CD8-positive, alpha-beta memory T cell (primary cell): ENCODE data around the gene SLC44A1. TPM values are rescaled to one million over a fixed set of nuclear protein-coding genes. Genes with fewer than 3 reads are reported as not detected.

Experiments
- CTCF ChIA-PET: fragments of 350-600 bp; sonication (Branson Sonifier 250); formaldehyde crosslinking; loops from one replicate; lab custom pipeline; 2021; ENCODE audit warnings: antibody characterized with exemption; lab: Charles Lee
- POLR2A ChIA-PET: fragments of 350-600 bp; sonication (Branson Sonifier 250); formaldehyde crosslinking; loops from one replicate; lab custom pipeline; 2021; ENCODE audit warnings: antibody characterized with exemption; lab: Charles Lee
- DNase-seq, 5 donors: peaks; one replicate each; pipeline versions ENCODE4 v3.0.0 to v3.0.0-alpha.2; 2020 to 2022; ENCODE audit warnings: mixed read lengths in 1 of 5
- H3K27ac ChIP-seq: one replicate; pipeline ENCODE4 v1.7.0; 2013; ENCODE audit warnings: low read depth, mild to moderate bottlenecking, low read length, moderate library complexity
- H3K27me3 ChIP-seq: 2 replicates; pipeline ENCODE4 v1.7.0; 2013; ENCODE audit warnings: low read length, mild to moderate bottlenecking; ENCODE audit not compliant: insufficient read depth, poor library complexity, severe bottlenecking
- H3K36me3 ChIP-seq: 2 replicates; pipeline ENCODE4 v1.7.0; 2013; ENCODE audit warnings: mild to moderate bottlenecking, low read length, moderate library complexity; ENCODE audit not compliant: insufficient read depth
- H3K4me1 ChIP-seq: 2 replicates; pipeline ENCODE4 v1.7.0; 2013; ENCODE audit warnings: mild to moderate bottlenecking, low read length, moderate library complexity; ENCODE audit not compliant: insufficient read depth
- H3K4me3 ChIP-seq: 2 replicates; pipeline ENCODE4 v1.7.0; 2013; ENCODE audit warnings: mild to moderate bottlenecking, low read length
- H3K9me3 ChIP-seq: 2 replicates; pipeline ENCODE4 v1.7.0; 2013; ENCODE audit warnings: mild to moderate bottlenecking, low read length
- H3K27ac Mint-ChIP-seq, 8 donors: one replicate each; pipeline ENCODE4 v1.8.0; 2020 to 2021; ENCODE audit warnings: mixed read lengths in 8 of 8, mild to moderate bottlenecking in 6 of 8, inconsistent platforms in 3 of 8, moderate library complexity in 3 of 8
- H3K27me3 Mint-ChIP-seq, 2 donors: one replicate each; pipeline ENCODE4 v1.8.0; 2020 to 2021; ENCODE audit warnings: mixed read lengths in 2 of 2, mild to moderate bottlenecking in 1 of 2, moderate library complexity in 1 of 2
- H3K36me3 Mint-ChIP-seq, 3 donors: one replicate each; pipeline ENCODE4 v1.8.0; 2020 to 2021; ENCODE audit warnings: mixed read lengths in 3 of 3, inconsistent platforms in 1 of 3, mild to moderate bottlenecking in 1 of 3
- H3K4me1 Mint-ChIP-seq, 3 donors: one replicate each; pipeline ENCODE4 v1.8.0; 2020 to 2021; ENCODE audit warnings: mixed read lengths in 3 of 3, inconsistent platforms in 1 of 3, mild to moderate bottlenecking in 1 of 3
- H3K4me3 Mint-ChIP-seq, 7 donors: one replicate each; pipeline ENCODE4 v1.8.0; 2020 to 2021; ENCODE audit warnings: mixed read lengths in 7 of 7, mild to moderate bottlenecking in 6 of 7, moderate library complexity in 4 of 7, inconsistent platforms in 2 of 7
- H3K9me3 Mint-ChIP-seq, 5 donors: one replicate each; pipeline ENCODE4 v1.8.0; 2020 to 2022; ENCODE audit warnings: mixed read lengths in 5 of 5, mild to moderate bottlenecking in 3 of 5, moderate library complexity in 2 of 5, inconsistent platforms in 1 of 5
- polyA plus RNA-seq: library from polyadenylated mRNA; unstranded; fragments of 300-500 nt; fragmentation: Illumina TruSeq; gene quantifications from one replicate; pipeline ENCODE4 v1.2.3, GENCODE V29; 2021
- total RNA-seq, 2 experiments: library from RNA; stranded (reverse); gene quantifications; one replicate each; pipeline ENCODE4 v1.2.3, GENCODE V29; 2021

Gene SLC44A1
- total and polyA plus RNA-seq, 3 experiments from 2014 or later = 7.8 to 14.9 (median 8.3) TPM

GRCh38 chr9:105418588-105419500, 174.4 kb downstream of the SLC44A1 start:
- Histone ChIP-seq H3K4me3 (no peak overlapping the region), H3K27me3 (peaks cover 7% of the 10 kb centered on the region), H3K4me1 (peaks cover 4% of the 10 kb centered on the region), H3K9me3 (no peaks in the 10 kb centered on the region), H3K27ac (no peak overlapping the region), H3K36me3 (no peaks in the 10 kb centered on the region)
- DNase-seq = no peak
- no peak overlapping the region for H3K27ac Mint-ChIP-seq
- POLR2A ChIA-PET = no interaction called here
- H3K4me1 Mint-ChIP-seq = no peaks in the 10 kb centered on the region
- CTCF ChIA-PET = interaction anchor here (0.7 to 5.3 kb wide), 3 partner anchors 11 to 638 kb away, joined by 3 to 28 read pairs (median 4); no protein-coding TSS in a partner anchor
- no peaks in the 10 kb centered on the region for H3K36me3 Mint-ChIP-seq
- H3K27me3 Mint-ChIP-seq = peaks cover 4 to 13% of the 10 kb centered on the region in 2 donors
- no peaks in the 10 kb centered on the region for H3K9me3 Mint-ChIP-seq
- H3K4me3 Mint-ChIP-seq = no peak overlapping the region

- H3K27ac ChIP-seq = no peak overlapping the region
- H3K4me3 ChIP-seq = no peak overlapping the region
- no peaks in the 10 kb centered on the region for H3K9me3 ChIP-seq
- no peak for DNase-seq
- no peaks in the 10 kb centered on the region for H3K4me1 Mint-ChIP-seq
- no peaks in the 10 kb centered on the region for H3K36me3 ChIP-seq
- POLR2A ChIA-PET = no interaction called here
- peaks cover 4% of the 10 kb centered on the region for H3K4me1 ChIP-seq
- no peaks in the 10 kb centered on the region for H3K9me3 Mint-ChIP-seq
- H3K4me3 Mint-ChIP-seq = no peak overlapping the region
- H3K27me3 Mint-ChIP-seq = peaks cover 4 to 5% of the 10 kb centered on the region in 2 donors
- H3K27ac Mint-ChIP-seq = no peak overlapping the region
- H3K27me3 ChIP-seq = peaks cover 4% of the 10 kb centered on the region
- CTCF ChIA-PET = no interaction called here
- no peaks in the 10 kb centered on the region for H3K36me3 Mint-ChIP-seq
Observed at GRCh38 chr9:105419816-105420597, 175.6 kb downstream of the SLC44A1 start.

- Mint-ChIP-seq H3K27ac (no peak overlapping the region), H3K27me3 (peaks cover 0 to 4% of the 10 kb centered on the region in 2 donors), H3K4me3 (no peak overlapping the region), H3K4me1 (no peaks in the 10 kb centered on the region), H3K36me3 (no peaks in the 10 kb centered on the region), H3K9me3 (no peaks in the 10 kb centered on the region)
- DNase-seq = no peak
- H3K9me3 ChIP-seq = no peaks in the 10 kb centered on the region
- ChIA-PET CTCF (no interaction called here), POLR2A (no interaction called here)
- no peak overlapping the region for H3K27ac ChIP-seq
- no peaks in the 10 kb centered on the region for H3K27me3 ChIP-seq
- H3K36me3 ChIP-seq = no peaks in the 10 kb centered on the region
- H3K4me3 ChIP-seq = no peak overlapping the region
- no peaks in the 10 kb centered on the region for H3K4me1 ChIP-seq
Observed at GRCh38 chr9:105421154-105421553, 176.7 kb downstream of the SLC44A1 start.

- H3K4me1 ChIP-seq = no peaks in the 10 kb centered on the region
- ChIA-PET POLR2A (no interaction called here), CTCF (no interaction called here)
- H3K27me3 Mint-ChIP-seq = peaks cover 0 to 4% of the 10 kb centered on the region in 2 donors
- H3K9me3 ChIP-seq = no peaks in the 10 kb centered on the region
- H3K27ac Mint-ChIP-seq = no peak overlapping the region
- no peak overlapping the region for H3K4me3 ChIP-seq
- H3K36me3 ChIP-seq = no peaks in the 10 kb centered on the region
- H3K4me1 Mint-ChIP-seq = no peaks in the 10 kb centered on the region
- no peaks in the 10 kb centered on the region for H3K9me3 Mint-ChIP-seq
- no peak overlapping the region for H3K27ac ChIP-seq
- H3K27me3 ChIP-seq = no peaks in the 10 kb centered on the region
- no peaks in the 10 kb centered on the region for H3K36me3 Mint-ChIP-seq
- no peak overlapping the region for H3K4me3 Mint-ChIP-seq
- no peak for DNase-seq
Observed at GRCh38 chr9:105421864-105422263, 177.4 kb downstream of the SLC44A1 start.

GRCh38 chr9:105425816-105426433, 181.5 kb downstream of the SLC44A1 start:
- Histone ChIP-seq H3K36me3 (no peaks in the 10 kb centered on the region), H3K27ac (no peak overlapping the region), H3K9me3 (no peaks in the 10 kb centered on the region), H3K27me3 (no peaks in the 10 kb centered on the region), H3K4me3 (no peak overlapping the region), H3K4me1 (no peaks in the 10 kb centered on the region)
- CTCF ChIA-PET = interaction anchor here (0.6 kb wide), 1 partner anchor 499 kb away, joined by 3 read pairs; no protein-coding TSS in a partner anchor
- no peak for DNase-seq
- no peaks in the 10 kb centered on the region for H3K36me3 Mint-ChIP-seq
- H3K27ac Mint-ChIP-seq = no peak overlapping the region
- no peaks in the 10 kb centered on the region for H3K4me1 Mint-ChIP-seq
- peaks cover 7 to 11% of the 10 kb centered on the region in 2 donors for H3K27me3 Mint-ChIP-seq
- H3K9me3 Mint-ChIP-seq = no peaks in the 10 kb centered on the region
- H3K4me3 Mint-ChIP-seq = no peak overlapping the region
- POLR2A ChIA-PET = no interaction called here

- H3K36me3 ChIP-seq = no peaks in the 10 kb centered on the region
- H3K4me3 ChIP-seq = no peak overlapping the region
- no peaks in the 10 kb centered on the region for H3K27me3 ChIP-seq
- H3K36me3 Mint-ChIP-seq = no peaks in the 10 kb centered on the region
- H3K9me3 Mint-ChIP-seq = no peaks in the 10 kb centered on the region
- no peak overlapping the region for H3K27ac Mint-ChIP-seq
- H3K27me3 Mint-ChIP-seq = peaks cover 7 to 11% of the 10 kb centered on the region in 2 donors
- no peaks in the 10 kb centered on the region for H3K4me1 Mint-ChIP-seq
- H3K4me3 Mint-ChIP-seq = no peak overlapping the region
- H3K4me1 ChIP-seq = no peaks in the 10 kb centered on the region
- POLR2A ChIA-PET = no interaction called here
- H3K27ac ChIP-seq = no peak overlapping the region
- CTCF ChIA-PET = no interaction called here
- DNase-seq = no peak
- H3K9me3 ChIP-seq = no peaks in the 10 kb centered on the region
Observed at GRCh38 chr9:105426657-105427056, 182.2 kb downstream of the SLC44A1 start.

- Histone ChIP-seq H3K36me3 (no peaks in the 10 kb centered on the region), H3K27ac (no peak overlapping the region), H3K4me3 (no peak overlapping the region), H3K27me3 (no peaks in the 10 kb centered on the region), H3K9me3 (no peaks in the 10 kb centered on the region), H3K4me1 (no peaks in the 10 kb centered on the region)
- Mint-ChIP-seq H3K4me1 (no peaks in the 10 kb centered on the region), H3K27ac (no peak overlapping the region), H3K27me3 (peaks cover 12 to 18% of the 10 kb centered on the region in 2 donors), H3K9me3 (no peaks in the 10 kb centered on the region), H3K4me3 (no peak overlapping the region), H3K36me3 (peaks cover 0 to 4% (median 3%) of the 10 kb centered on the region in 3 donors)
- ChIA-PET POLR2A (no interaction called here), CTCF (interaction anchor here (1.1 kb wide), 1 partner anchor 16 kb away, joined by 4 read pairs; no protein-coding TSS in a partner anchor)
- DNase-seq = no peak
Observed at GRCh38 chr9:105431424-105432246, 187.2 kb downstream of the SLC44A1 start.
